ENCODE results near the gene CFAP46. TPM values are rescaled to one million over a fixed set of nuclear protein-coding genes. Genes with fewer than 3 reads are reported as not detected.

Gene CFAP46
- total and polyA plus RNA-seq, 9 donors = 0.22 to 1.1 (median 0.61) TPM

GRCh38 chr10:132834891-132835847 lies 107.2 kb downstream of the CFAP46 start:
- Histone ChIP-seq H3K4me1 (ENCODE audit: control insufficient read depth, insufficient read depth, low read length) (peaks cover 9% of the 10 kb centered on the region), H3K36me3 (ENCODE audit: control insufficient read depth, insufficient read depth, low read length) (no peaks in the 10 kb centered on the region), H3K27ac (ENCODE audit: low read length) (no peak overlapping the region), H3K9me3 (replicated peaks; ENCODE audit: control insufficient read depth, low read depth, low read length) (no peaks in the 10 kb centered on the region), H3K4me3 (ENCODE audit: low read length) (no peak overlapping the region), H3K27me3 (ENCODE audit: control insufficient read depth, insufficient read depth, low read length) (peaks cover 37% of the 10 kb centered on the region)
- WGBS (ENCODE audit: insufficient coverage) = 84% methylated on average over 11 of the region's 25 CpGs
- no peak for DNase-seq

GRCh38 chr10:132834311-132834761 lies 108.0 kb downstream of the CFAP46 start:
- DNase-seq = no peak
- no peaks in the 10 kb centered on the region for H3K36me3 ChIP-seq (ENCODE audit: control insufficient read depth, insufficient read depth, low read length)
- H3K27me3 ChIP-seq (ENCODE audit: control insufficient read depth, insufficient read depth, low read length) = peaks cover 37% of the 10 kb centered on the region
- no peaks in the 10 kb centered on the region for H3K9me3 ChIP-seq (replicated peaks; ENCODE audit: control insufficient read depth, low read depth, low read length)
- no peak overlapping the region for H3K27ac ChIP-seq (ENCODE audit: low read length)
- H3K4me1 ChIP-seq (ENCODE audit: control insufficient read depth, insufficient read depth, low read length) = peaks cover 9% of the 10 kb centered on the region
- WGBS (ENCODE audit: insufficient coverage) = 84% methylated on average over 15 of the region's 18 CpGs
- H3K4me3 ChIP-seq (ENCODE audit: low read length) = no peak overlapping the region

GRCh38 chr10:132833421-132834111 lies 108.8 kb downstream of the CFAP46 start:
- peaks cover 38% of the 10 kb centered on the region for H3K27me3 ChIP-seq (ENCODE audit: control insufficient read depth, insufficient read depth, low read length)
- no peaks in the 10 kb centered on the region for H3K9me3 ChIP-seq (replicated peaks; ENCODE audit: control insufficient read depth, low read depth, low read length)
- H3K27ac ChIP-seq (ENCODE audit: low read length) = no peak overlapping the region

GRCh38 chr10:132832186-132832969 lies 110.0 kb downstream of the CFAP46 start:
- WGBS (ENCODE audit: insufficient coverage) = 18% methylated on average over 22 of the region's 30 CpGs
- no peak for DNase-seq
- no peak overlapping the region for H3K4me3 ChIP-seq (ENCODE audit: low read length)
- peaks cover 9% of the 10 kb centered on the region for H3K4me1 ChIP-seq (ENCODE audit: control insufficient read depth, insufficient read depth, low read length)
- H3K27me3 ChIP-seq (ENCODE audit: control insufficient read depth, insufficient read depth, low read length) = peaks cover 39% of the 10 kb centered on the region
- no peaks in the 10 kb centered on the region for H3K9me3 ChIP-seq (replicated peaks; ENCODE audit: control insufficient read depth, low read depth, low read length)
- no peaks in the 10 kb centered on the region for H3K36me3 ChIP-seq (ENCODE audit: control insufficient read depth, insufficient read depth, low read length)
- no peak overlapping the region for H3K27ac ChIP-seq (ENCODE audit: low read length)

More at GRCh38 chr10:132833421-132834111, 108.8 kb downstream of the CFAP46 start:
- DNase-seq = no peak
- Histone ChIP-seq H3K4me3 (ENCODE audit: low read length) (no peak overlapping the region), H3K36me3 (ENCODE audit: control insufficient read depth, insufficient read depth, low read length) (no peaks in the 10 kb centered on the region), H3K4me1 (ENCODE audit: control insufficient read depth, insufficient read depth, low read length) (peaks cover 9% of the 10 kb centered on the region)
- 75% methylated on average over 29 of the region's 29 CpGs for WGBS (ENCODE audit: insufficient coverage)

- Histone ChIP-seq H3K27ac (ENCODE audit: low read length) (no peak overlapping the region), H3K4me1 (ENCODE audit: control insufficient read depth, insufficient read depth, low read length) (no peaks in the 10 kb centered on the region), H3K27me3 (ENCODE audit: control insufficient read depth, insufficient read depth, low read length) (peaks cover 32% of the 10 kb centered on the region), H3K9me3 (replicated peaks; ENCODE audit: control insufficient read depth, low read depth, low read length) (no peaks in the 10 kb centered on the region), H3K4me3 (ENCODE audit: low read length) (no peak overlapping the region), H3K36me3 (ENCODE audit: control insufficient read depth, insufficient read depth, low read length) (no peaks in the 10 kb centered on the region)
- WGBS (ENCODE audit: insufficient coverage) = 49% methylated on average over 5 of the region's 8 CpGs
- no peak for DNase-seq
These were observed 113.0 kb downstream of the CFAP46 start for GRCh38 chr10:132829403-132829802.

GRCh38 chr10:132828681-132829080 lies 113.7 kb downstream of the CFAP46 start:
- H3K9me3 ChIP-seq (replicated peaks; ENCODE audit: control insufficient read depth, low read depth, low read length) = no peaks in the 10 kb centered on the region
- no peak for DNase-seq
- H3K36me3 ChIP-seq (ENCODE audit: control insufficient read depth, insufficient read depth, low read length) = no peaks in the 10 kb centered on the region
- peaks cover 27% of the 10 kb centered on the region for H3K27me3 ChIP-seq (ENCODE audit: control insufficient read depth, insufficient read depth, low read length)
- no peaks in the 10 kb centered on the region for H3K4me1 ChIP-seq (ENCODE audit: control insufficient read depth, insufficient read depth, low read length)
- WGBS (ENCODE audit: insufficient coverage) = 85% methylated on average over 13 of the region's 20 CpGs
- no peak overlapping the region for H3K4me3 ChIP-seq (ENCODE audit: low read length)
- no peak overlapping the region for H3K27ac ChIP-seq (ENCODE audit: low read length)

GRCh38 chr10:132827861-132828539 lies 114.4 kb downstream of the CFAP46 start:
- no peaks in the 10 kb centered on the region for H3K9me3 ChIP-seq (replicated peaks; ENCODE audit: control insufficient read depth, low read depth, low read length)
- H3K4me3 ChIP-seq (ENCODE audit: low read length) = no peak overlapping the region
- H3K27me3 ChIP-seq (ENCODE audit: control insufficient read depth, insufficient read depth, low read length) = peaks cover 22% of the 10 kb centered on the region
- 90% methylated on average over 17 of the region's 29 CpGs for WGBS (ENCODE audit: insufficient coverage)
- H3K27ac ChIP-seq (ENCODE audit: low read length) = no peak overlapping the region
- no peaks in the 10 kb centered on the region for H3K4me1 ChIP-seq (ENCODE audit: control insufficient read depth, insufficient read depth, low read length)
- no peak for DNase-seq
- no peaks in the 10 kb centered on the region for H3K36me3 ChIP-seq (ENCODE audit: control insufficient read depth, insufficient read depth, low read length)

GRCh38 chr10:132827423-132827789 lies 115.0 kb downstream of the CFAP46 start:
- 76% methylated on average over 13 of the region's 13 CpGs for WGBS (ENCODE audit: insufficient coverage)
- DNase-seq = no peak
- H3K36me3 ChIP-seq (ENCODE audit: control insufficient read depth, insufficient read depth, low read length) = no peaks in the 10 kb centered on the region
- peaks cover 16% of the 10 kb centered on the region for H3K27me3 ChIP-seq (ENCODE audit: control insufficient read depth, insufficient read depth, low read length)
- H3K9me3 ChIP-seq (replicated peaks; ENCODE audit: control insufficient read depth, low read depth, low read length) = no peaks in the 10 kb centered on the region
- H3K4me3 ChIP-seq (ENCODE audit: low read length) = no peak overlapping the region
- H3K4me1 ChIP-seq (ENCODE audit: control insufficient read depth, insufficient read depth, low read length) = no peaks in the 10 kb centered on the region
- H3K27ac ChIP-seq (ENCODE audit: low read length) = no peak overlapping the region

- H3K36me3 ChIP-seq (ENCODE audit: control insufficient read depth, insufficient read depth, low read length) = no peaks in the 10 kb centered on the region
- peaks cover 11% of the 10 kb centered on the region for H3K27me3 ChIP-seq (ENCODE audit: control insufficient read depth, insufficient read depth, low read length)
- no peak for DNase-seq
- WGBS (ENCODE audit: insufficient coverage) = 89% methylated on average over 26 of the region's 36 CpGs
- no peak overlapping the region for H3K27ac ChIP-seq (ENCODE audit: low read length)
- no peak overlapping the region for H3K4me3 ChIP-seq (ENCODE audit: low read length)
- H3K9me3 ChIP-seq (replicated peaks; ENCODE audit: control insufficient read depth, low read depth, low read length) = no peaks in the 10 kb centered on the region
- no peaks in the 10 kb centered on the region for H3K4me1 ChIP-seq (ENCODE audit: control insufficient read depth, insufficient read depth, low read length)
These were observed 115.6 kb downstream of the CFAP46 start for GRCh38 chr10:132826524-132827422.

All from muscle of leg (tissue), 11 donors.